D721Med (cell line): ENCODE measurements around the gene SDS.

ENCODE experiments used
- DNase-seq: peaks from one replicate; pipeline ENCODE4 v3.0.0; 2011; ENCODE audit warnings: low spot score; ENCODE audit not compliant: insufficient read length
- FAIRE-seq: peaks from 2 replicates; lab custom pipeline; 2011; peaks lifted over from hg19 to GRCh38; lab: Jason Lieb, UNC
- CTCF ChIP-seq: IDR thresholded peaks from 2 replicates; pipeline ENCODE4 v1.5.1; 2012; ENCODE audit warnings: mild to moderate bottlenecking, control low read depth; ENCODE audit not compliant: insufficient read depth; ENCODE audit errors: missing control alignments

SDS gene

GRCh38 chr12:113438523-113439300, 35.0 kb upstream of the SDS start:
- FAIRE-seq (no peak), DNase-seq (no peak)
- no peak for TF ChIP-seq CTCF

GRCh38 chr12:113437729-113438100, 34.0 kb upstream of the SDS start:
- TF ChIP-seq CTCF = no peak
- no peak for FAIRE-seq
- DNase-seq = no peak

GRCh38 chr12:113436993-113437728, 33.5 kb upstream of the SDS start:
- FAIRE-seq (no peak), DNase-seq (no peak)
- no peak for TF ChIP-seq CTCF

GRCh38 chr12:113436586-113436985, 32.9 kb upstream of the SDS start:
- no peak for DNase-seq
- no peak for FAIRE-seq
- TF ChIP-seq CTCF = no peak

GRCh38 chr12:113435367-113435766, 31.7 kb upstream of the SDS start:
- no peak for TF ChIP-seq CTCF
- FAIRE-seq (no peak), DNase-seq (no peak)

GRCh38 chr12:113432986-113433385, 29.3 kb upstream of the SDS start:
- no peak for TF ChIP-seq CTCF
- FAIRE-seq = no peak
- DNase-seq = no peak

GRCh38 chr12:113428482-113428881, 24.8 kb upstream of the SDS start:
- DNase-seq (no peak), FAIRE-seq (no peak)
- no peak for TF ChIP-seq CTCF
